MCF 10A (cell line): ENCODE data around the gene SLAMF7. TPM values are rescaled to one million over a fixed set of nuclear protein-coding genes. Genes with fewer than 3 reads are reported as not detected.

ENCODE experiments used
- BruUV-seq: library from RNA; stranded (reverse); fragments of 400-500 nt; replicated peaks from 2 replicates; lab custom pipeline; 2021; lab: Mats Ljungman, UMichigan
- CTCF ChIA-PET: fragments of 300-600 bp; sonication (Branson Sonifier 250); formaldehyde crosslinking; extraction: SDS; loops from one replicate; lab custom pipeline; 2021; ENCODE audit warnings: antibody characterized with exemption, inconsistent platforms; lab: Yijun Ruan, JAX
- POLR2A ChIA-PET: fragments of 300-600, 350-650 bp; sonication (Branson Sonifier 250); formaldehyde crosslinking; extraction: SDS; loops from one replicate; lab custom pipeline; 2020; ENCODE audit warnings: antibody characterized with exemption, inconsistent platforms; lab: Yijun Ruan, JAX
- DNase-seq: peaks from one replicate; pipeline ENCODE4 v3.0.0-alpha.2; 2018; ENCODE audit not compliant: unreplicated experiment
- H3K27ac Mint-ChIP-seq: one replicate; pipeline ENCODE4 v1.8.0; 2022; ENCODE audit warnings: mild to moderate bottlenecking, low read depth, mixed read lengths; ENCODE audit not compliant: unreplicated experiment
- H3K27me3 Mint-ChIP-seq: one replicate; pipeline ENCODE4 v1.8.0; 2022; ENCODE audit warnings: mixed read lengths; ENCODE audit not compliant: insufficient read depth, unreplicated experiment
- H3K36me3 Mint-ChIP-seq: one replicate; pipeline ENCODE4 v1.8.0; 2022; ENCODE audit warnings: mild to moderate bottlenecking, moderate library complexity, mixed read lengths; ENCODE audit not compliant: insufficient read depth, unreplicated experiment
- H3K4me1 Mint-ChIP-seq: one replicate; pipeline ENCODE4 v1.8.0; 2022; ENCODE audit warnings: mixed read lengths; ENCODE audit not compliant: insufficient read depth, unreplicated experiment
- H3K4me3 Mint-ChIP-seq: one replicate; pipeline ENCODE4 v1.8.0; 2022; ENCODE audit warnings: mild to moderate bottlenecking, moderate library complexity, mixed read lengths; ENCODE audit not compliant: unreplicated experiment
- H3K9me3 Mint-ChIP-seq: one replicate; pipeline ENCODE4 v1.8.0; 2022; ENCODE audit warnings: mixed read lengths; ENCODE audit not compliant: unreplicated experiment
- intact Hi-C: fragments of 100-400 bp; cut with micrococcal nuclease; formaldehyde crosslinking; loops from 2 replicates; pipeline ENCODE4 v1.14.1; 2022
- total RNA-seq: library from RNA; stranded (reverse); gene quantifications from 2 replicates; pipeline ENCODE4 v1.2.3, GENCODE V29; 2022
- TF ChIP-seq, protein P1 (sequence below): fragments of 200-600 bp; IDR thresholded peaks from one replicate; pipeline ENCODE4 v1.8.0; 2022; ENCODE audit warnings: antibody characterized with exemption, mild to moderate bottlenecking; ENCODE audit not compliant: unreplicated experiment

SLAMF7 gene
- total RNA-seq, 1 experiment from 2014 or later = 8.6 TPM

DNA sequence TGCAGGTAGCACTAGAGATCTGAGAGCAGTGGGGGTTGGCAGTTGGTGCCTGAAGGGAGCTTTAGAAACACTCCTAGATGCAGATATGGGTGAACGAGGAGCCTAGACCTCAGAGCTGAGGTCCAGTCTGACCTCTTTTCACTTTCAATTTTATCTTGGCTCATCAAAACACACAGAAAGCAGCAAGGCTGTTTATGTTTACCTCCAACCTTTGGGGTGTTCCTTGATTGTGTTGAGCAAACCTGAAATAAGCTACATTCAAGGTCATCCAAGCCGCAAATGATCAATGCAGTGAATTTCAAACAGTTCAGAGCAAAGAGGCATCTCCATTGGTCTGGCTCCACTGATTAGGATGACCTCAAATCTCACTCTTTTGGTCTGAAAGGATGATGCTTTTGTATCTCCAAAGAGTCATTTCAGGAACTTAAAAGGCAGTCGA, 58.2 kb downstream of the SLAMF7 start:
- CTCF ChIA-PET = interaction anchor here (0.5 to 4.4 kb wide), 11 partner anchors 16 to 189 kb away, joined by 3 to 27 read pairs (median 4); no protein-coding TSS in a partner anchor
- Mint-ChIP-seq H3K4me3 (no peak overlapping the region), H3K27me3 (no peaks in the 10 kb centered on the region), H3K9me3 (no peaks in the 10 kb centered on the region), H3K4me1 (peaks cover 7% of the 10 kb centered on the region), H3K36me3 (peaks cover 5% of the 10 kb centered on the region), H3K27ac (no peak overlapping the region)
- POLR2A ChIA-PET = interaction anchor here (0.7 to 1.4 kb wide), 3 partner anchors 9 to 63 kb away, joined by 3 to 6 read pairs (median 4); no protein-coding TSS in a partner anchor
- no peak for DNase-seq
- TF ChIP-seq, protein P1, sequence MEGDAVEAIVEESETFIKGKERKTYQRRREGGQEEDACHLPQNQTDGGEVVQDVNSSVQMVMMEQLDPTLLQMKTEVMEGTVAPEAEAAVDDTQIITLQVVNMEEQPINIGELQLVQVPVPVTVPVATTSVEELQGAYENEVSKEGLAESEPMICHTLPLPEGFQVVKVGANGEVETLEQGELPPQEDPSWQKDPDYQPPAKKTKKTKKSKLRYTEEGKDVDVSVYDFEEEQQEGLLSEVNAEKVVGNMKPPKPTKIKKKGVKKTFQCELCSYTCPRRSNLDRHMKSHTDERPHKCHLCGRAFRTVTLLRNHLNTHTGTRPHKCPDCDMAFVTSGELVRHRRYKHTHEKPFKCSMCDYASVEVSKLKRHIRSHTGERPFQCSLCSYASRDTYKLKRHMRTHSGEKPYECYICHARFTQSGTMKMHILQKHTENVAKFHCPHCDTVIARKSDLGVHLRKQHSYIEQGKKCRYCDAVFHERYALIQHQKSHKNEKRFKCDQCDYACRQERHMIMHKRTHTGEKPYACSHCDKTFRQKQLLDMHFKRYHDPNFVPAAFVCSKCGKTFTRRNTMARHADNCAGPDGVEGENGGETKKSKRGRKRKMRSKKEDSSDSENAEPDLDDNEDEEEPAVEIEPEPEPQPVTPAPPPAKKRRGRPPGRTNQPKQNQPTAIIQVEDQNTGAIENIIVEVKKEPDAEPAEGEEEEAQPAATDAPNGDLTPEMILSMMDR = no peak
- intact Hi-C loops = no loop called here
- BruUV-seq = no TSS peak

DNA sequence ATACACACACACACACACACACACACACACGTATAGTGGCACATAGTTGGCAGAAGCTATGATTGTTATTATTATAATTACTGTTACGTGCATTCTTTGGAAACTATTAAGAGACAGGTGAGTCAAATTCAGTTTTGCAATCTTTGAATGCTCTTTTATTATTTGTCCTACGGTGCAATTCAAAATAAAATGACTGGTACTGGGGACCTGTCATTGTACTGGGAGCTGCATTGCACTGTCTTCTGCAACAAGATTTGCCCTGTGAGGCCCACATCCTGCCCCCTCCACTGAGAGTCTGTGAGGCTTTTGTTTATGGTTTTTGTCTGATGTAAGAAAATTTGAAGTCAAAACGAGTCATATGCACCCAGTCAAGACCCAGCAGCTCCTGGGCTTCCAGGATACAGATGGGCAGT, 58.8 kb downstream of the SLAMF7 start:
- BruUV-seq = no TSS peak
- POLR2A ChIA-PET = interaction anchor here (0.7 to 1.4 kb wide), 3 partner anchors 8 to 64 kb away, joined by 3 to 6 read pairs (median 4); no protein-coding TSS in a partner anchor
- Mint-ChIP-seq H3K9me3 (no peaks in the 10 kb centered on the region), H3K36me3 (peaks cover 2% of the 10 kb centered on the region), H3K27me3 (no peaks in the 10 kb centered on the region), H3K4me1 (peaks cover 7% of the 10 kb centered on the region), H3K27ac (no peak overlapping the region), H3K4me3 (no peak overlapping the region)
- CTCF ChIA-PET = interaction anchor here (0.6 to 3.6 kb wide), 9 partner anchors 8 to 189 kb away, joined by 3 to 21 read pairs (median 4); no protein-coding TSS in a partner anchor
- TF ChIP-seq, protein P1 = no peak
- peak; percentile 30 for DNase-seq
- intact Hi-C loops = no loop called here

DNA sequence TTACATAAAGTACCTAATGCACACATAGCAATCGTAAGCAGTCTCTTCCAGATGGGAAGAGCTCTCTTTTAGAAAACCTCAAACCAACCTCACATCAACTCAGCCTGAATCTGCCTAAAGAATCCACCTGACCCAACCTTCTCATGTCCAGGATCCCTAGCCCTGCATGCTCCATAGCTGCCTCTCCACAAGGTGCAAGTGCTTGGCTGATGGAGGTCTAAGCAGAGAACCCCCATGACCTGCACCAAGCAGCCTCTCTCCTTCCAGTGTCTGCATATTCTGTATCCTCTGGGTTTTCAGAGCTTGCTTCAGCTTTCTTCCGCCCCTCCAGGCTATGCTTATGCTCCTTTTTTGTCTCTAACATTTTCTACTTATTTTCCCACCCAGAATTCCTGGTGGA, 59.4 kb downstream of the SLAMF7 start:
- H3K27me3 Mint-ChIP-seq = no peaks in the 10 kb centered on the region
- CTCF ChIA-PET = interaction anchor here (0.7 to 3.6 kb wide), 9 partner anchors 8 to 190 kb away, joined by 3 to 14 read pairs (median 4); no protein-coding TSS in a partner anchor
- H3K4me1 Mint-ChIP-seq = peaks cover 2% of the 10 kb centered on the region
- POLR2A ChIA-PET = interaction anchor here (0.5 to 1.4 kb wide), 3 partner anchors 8 to 768 kb away, joined by 3 to 6 read pairs (median 4); no protein-coding TSS in a partner anchor
- BruUV-seq = no TSS peak
- H3K36me3 Mint-ChIP-seq = no peaks in the 10 kb centered on the region
- intact Hi-C loops = no loop called here
- H3K4me3 Mint-ChIP-seq = no peak overlapping the region
- H3K27ac Mint-ChIP-seq = no peak overlapping the region
- TF ChIP-seq, protein P1 = no peak
- H3K9me3 Mint-ChIP-seq = no peaks in the 10 kb centered on the region
- no peak for DNase-seq

DNA sequence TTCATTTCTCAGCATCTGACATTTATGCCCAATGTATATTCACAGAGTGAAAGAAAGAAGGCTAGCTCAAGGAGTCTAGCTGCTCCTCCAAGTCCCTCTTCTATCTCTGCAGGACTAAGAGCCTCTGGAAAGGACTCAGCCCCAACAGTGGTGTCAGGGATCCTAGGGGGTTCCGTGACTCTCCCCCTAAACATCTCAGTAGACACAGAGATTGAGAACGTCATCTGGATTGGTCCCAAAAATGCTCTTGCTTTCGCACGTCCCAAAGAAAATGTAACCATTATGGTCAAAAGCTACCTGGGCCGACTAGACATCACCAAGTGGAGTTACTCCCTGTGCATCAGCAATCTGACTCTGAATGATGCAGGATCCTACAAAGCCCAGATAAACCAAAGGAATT, 60.6 kb downstream of the SLAMF7 start:
- no peak for DNase-seq
- no peaks in the 10 kb centered on the region for H3K36me3 Mint-ChIP-seq
- H3K4me1 Mint-ChIP-seq = no peaks in the 10 kb centered on the region
- no peak overlapping the region for H3K27ac Mint-ChIP-seq
- no peak overlapping the region for H3K4me3 Mint-ChIP-seq
- H3K27me3 Mint-ChIP-seq = no peaks in the 10 kb centered on the region
- TF ChIP-seq, protein P1 = no peak
- ChIA-PET POLR2A (interaction anchor here (0.6 to 0.9 kb wide), 5 partner anchors 8 to 305 kb away, joined by 3 to 5 read pairs (median 3); no protein-coding TSS in a partner anchor), CTCF (interaction anchor here (0.7 to 3.6 kb wide), 6 partner anchors 23 to 298 kb away, joined by 3 to 14 read pairs (median 4); no protein-coding TSS in a partner anchor)
- BruUV-seq = no TSS peak
- no peaks in the 10 kb centered on the region for H3K9me3 Mint-ChIP-seq
- intact Hi-C loops = no loop called here
